NT2/D1 (cell line): Measurements from ENCODE around the gene TNS1.

Experiments used
- DNase-seq: peaks from one replicate; pipeline ENCODE4 v3.0.0-alpha.2; 2011; ENCODE audit warnings: low read depth, low spot score
- H3K27me3 ChIP-seq: 2 replicates; pipeline ENCODE4 v1.6.0; 2011; ENCODE audit warnings: mild to moderate bottlenecking; ENCODE audit not compliant: insufficient read length, insufficient read depth
- H3K36me3 ChIP-seq: 2 replicates; pipeline ENCODE4 v1.6.1; 2011; ENCODE audit warnings: mild to moderate bottlenecking, low read length, mixed read lengths; ENCODE audit not compliant: insufficient read depth, insufficient read length
- H3K4me1 ChIP-seq: 2 replicates; pipeline ENCODE4 v1.5.1; 2011; ENCODE audit not compliant: insufficient read depth, insufficient read length
- H3K4me3 ChIP-seq: 2 replicates; pipeline ENCODE4 v1.5.1; 2011; ENCODE audit warnings: low read depth; ENCODE audit not compliant: insufficient read length
- H3K9ac ChIP-seq: 2 replicates; pipeline ENCODE4 v1.6.0; 2011; ENCODE audit warnings: low read depth; ENCODE audit not compliant: insufficient read length
- H3K9me3 ChIP-seq: 2 replicates; pipeline ENCODE4 v1.5.1; 2011; ENCODE audit warnings: mild to moderate bottlenecking, low read length; ENCODE audit not compliant: insufficient read depth
- SUZ12 ChIP-seq: IDR thresholded peaks from 2 replicates; pipeline ENCODE4 v1.6.1; 2011; ENCODE audit not compliant: insufficient read length, insufficient read depth; ENCODE audit errors: extremely low read depth
- YY1 ChIP-seq: IDR thresholded peaks from 2 replicates; pipeline ENCODE4 v1.6.1; 2011; ENCODE audit not compliant: insufficient read length, insufficient read depth
- ZNF274 ChIP-seq: IDR thresholded peaks from 2 replicates; pipeline ENCODE4 v1.6.1; 2011; ENCODE audit warnings: mild to moderate bottlenecking, low read depth, low read length

TNS1 gene

GRCh38 chr2:217952409-217952808, 50.4 kb downstream of the TNS1 start:
- Histone ChIP-seq H3K4me1 (peaks cover 22% of the 10 kb centered on the region), H3K4me3 (no peak overlapping the region), H3K27me3 (no peaks in the 10 kb centered on the region), H3K9me3 (no peaks in the 10 kb centered on the region), H3K36me3 (peaks cover 5% of the 10 kb centered on the region), H3K9ac (no peak overlapping the region)
- TF ChIP-seq ZNF274 (no peak), YY1 (no peak)
- DNase-seq, result no peak

- Histone ChIP-seq H3K36me3 (peaks cover 5% of the 10 kb centered on the region), H3K27me3 (no peaks in the 10 kb centered on the region), H3K4me3 (no peak overlapping the region), H3K4me1 (peaks cover 22% of the 10 kb centered on the region), H3K9me3 (no peaks in the 10 kb centered on the region), H3K9ac (no peak overlapping the region)
- TF ChIP-seq YY1, result no peak
- no peak for TF ChIP-seq ZNF274
- TF ChIP-seq SUZ12, result no peak
- DNase-seq, result no peak
Measured at GRCh38 chr2:217951521-217952247, 51.1 kb downstream of the TNS1 start.

- Histone ChIP-seq H3K4me1 (peaks cover 22% of the 10 kb centered on the region), H3K9me3 (no peaks in the 10 kb centered on the region), H3K9ac (no peak overlapping the region), H3K4me3 (no peak overlapping the region), H3K27me3 (no peaks in the 10 kb centered on the region), H3K36me3 (peaks cover 2% of the 10 kb centered on the region)
- DNase-seq, result no peak
- no peak for TF ChIP-seq SUZ12
- no peak for TF ChIP-seq YY1
- TF ChIP-seq ZNF274, result no peak
Measured at GRCh38 chr2:217951091-217951490, 51.7 kb downstream of the TNS1 start.

GRCh38 chr2:217950401-217950871, 52.4 kb downstream of the TNS1 start:
- no peak for DNase-seq
- Histone ChIP-seq H3K36me3 (peaks cover 2% of the 10 kb centered on the region), H3K9ac (no peak overlapping the region), H3K4me3 (no peak overlapping the region), H3K9me3 (no peaks in the 10 kb centered on the region), H3K4me1 (peaks cover 22% of the 10 kb centered on the region), H3K27me3 (no peaks in the 10 kb centered on the region)
- TF ChIP-seq SUZ12, result no peak
- TF ChIP-seq YY1, result no peak
- no peak for TF ChIP-seq ZNF274

- TF ChIP-seq SUZ12 (no peak), YY1 (no peak), ZNF274 (no peak)
Measured at GRCh38 chr2:217949447-217949846, 53.3 kb downstream of the TNS1 start.

GRCh38 chr2:217948897-217949296, 53.9 kb downstream of the TNS1 start:
- peaks cover 22% of the 10 kb centered on the region for H3K4me1 ChIP-seq
- DNase-seq, result no peak
- TF ChIP-seq ZNF274, result no peak
- no peak for TF ChIP-seq SUZ12
- TF ChIP-seq YY1, result no peak
- no peaks in the 10 kb centered on the region for H3K9me3 ChIP-seq
- H3K27me3 ChIP-seq, result no peaks in the 10 kb centered on the region
- peaks cover 2% of the 10 kb centered on the region for H3K36me3 ChIP-seq
- no peak overlapping the region for H3K9ac ChIP-seq
- no peak overlapping the region for H3K4me3 ChIP-seq

More at GRCh38 chr2:217949447-217949846, 53.3 kb downstream of the TNS1 start:
- peaks cover 2% of the 10 kb centered on the region for H3K36me3 ChIP-seq
- no peak overlapping the region for H3K4me3 ChIP-seq
- peaks cover 22% of the 10 kb centered on the region for H3K4me1 ChIP-seq
- no peak overlapping the region for H3K9ac ChIP-seq
- H3K27me3 ChIP-seq, result no peaks in the 10 kb centered on the region
- no peak for DNase-seq
- no peaks in the 10 kb centered on the region for H3K9me3 ChIP-seq

- no peak overlapping the region for H3K9ac ChIP-seq
- peaks cover 2% of the 10 kb centered on the region for H3K36me3 ChIP-seq
- peaks cover 26% of the 10 kb centered on the region for H3K4me1 ChIP-seq
- no peaks in the 10 kb centered on the region for H3K27me3 ChIP-seq
- no peak for DNase-seq
- no peak overlapping the region for H3K4me3 ChIP-seq
- H3K9me3 ChIP-seq, result no peaks in the 10 kb centered on the region
- TF ChIP-seq SUZ12, result no peak
- no peak for TF ChIP-seq ZNF274
- TF ChIP-seq YY1, result no peak
Measured at GRCh38 chr2:217948351-217948791, 54.4 kb downstream of the TNS1 start.
